VCaP (cell line): ENCODE measurements around the gene LAMA3.
A peak's percentile ranks its signal among the peaks of the same experiment; 100 is the strongest.

Source experiments
- H3K27ac ChIP-seq: fragments of 450-650 bp; 2 replicates; pipeline ENCODE4 v1.5.1; 2017
- TF ChIP-seq, protein P1 (sequence below): fragments of 450-650 bp; conservative IDR thresholded peaks from 2 replicates; pipeline ENCODE4 v1.5.1; 2017; ENCODE audit warnings: mild to moderate bottlenecking, moderate library complexity

LAMA3 gene

GRCh38 chr18:23718243-23718720 lies 29.0 kb downstream of the LAMA3 start:
- TF ChIP-seq, protein P1, sequence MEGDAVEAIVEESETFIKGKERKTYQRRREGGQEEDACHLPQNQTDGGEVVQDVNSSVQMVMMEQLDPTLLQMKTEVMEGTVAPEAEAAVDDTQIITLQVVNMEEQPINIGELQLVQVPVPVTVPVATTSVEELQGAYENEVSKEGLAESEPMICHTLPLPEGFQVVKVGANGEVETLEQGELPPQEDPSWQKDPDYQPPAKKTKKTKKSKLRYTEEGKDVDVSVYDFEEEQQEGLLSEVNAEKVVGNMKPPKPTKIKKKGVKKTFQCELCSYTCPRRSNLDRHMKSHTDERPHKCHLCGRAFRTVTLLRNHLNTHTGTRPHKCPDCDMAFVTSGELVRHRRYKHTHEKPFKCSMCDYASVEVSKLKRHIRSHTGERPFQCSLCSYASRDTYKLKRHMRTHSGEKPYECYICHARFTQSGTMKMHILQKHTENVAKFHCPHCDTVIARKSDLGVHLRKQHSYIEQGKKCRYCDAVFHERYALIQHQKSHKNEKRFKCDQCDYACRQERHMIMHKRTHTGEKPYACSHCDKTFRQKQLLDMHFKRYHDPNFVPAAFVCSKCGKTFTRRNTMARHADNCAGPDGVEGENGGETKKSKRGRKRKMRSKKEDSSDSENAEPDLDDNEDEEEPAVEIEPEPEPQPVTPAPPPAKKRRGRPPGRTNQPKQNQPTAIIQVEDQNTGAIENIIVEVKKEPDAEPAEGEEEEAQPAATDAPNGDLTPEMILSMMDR = no peak
- no peak overlapping the region for H3K27ac ChIP-seq

GRCh38 chr18:23718731-23719130 lies 29.5 kb downstream of the LAMA3 start:
- TF ChIP-seq, protein P1 = no peak
- H3K27ac ChIP-seq = no peak overlapping the region

- TF ChIP-seq, protein P1 = no peak
- H3K27ac ChIP-seq = no peak overlapping the region
Observed at GRCh38 chr18:23719634-23720201, 30.5 kb downstream of the LAMA3 start.

DNA sequence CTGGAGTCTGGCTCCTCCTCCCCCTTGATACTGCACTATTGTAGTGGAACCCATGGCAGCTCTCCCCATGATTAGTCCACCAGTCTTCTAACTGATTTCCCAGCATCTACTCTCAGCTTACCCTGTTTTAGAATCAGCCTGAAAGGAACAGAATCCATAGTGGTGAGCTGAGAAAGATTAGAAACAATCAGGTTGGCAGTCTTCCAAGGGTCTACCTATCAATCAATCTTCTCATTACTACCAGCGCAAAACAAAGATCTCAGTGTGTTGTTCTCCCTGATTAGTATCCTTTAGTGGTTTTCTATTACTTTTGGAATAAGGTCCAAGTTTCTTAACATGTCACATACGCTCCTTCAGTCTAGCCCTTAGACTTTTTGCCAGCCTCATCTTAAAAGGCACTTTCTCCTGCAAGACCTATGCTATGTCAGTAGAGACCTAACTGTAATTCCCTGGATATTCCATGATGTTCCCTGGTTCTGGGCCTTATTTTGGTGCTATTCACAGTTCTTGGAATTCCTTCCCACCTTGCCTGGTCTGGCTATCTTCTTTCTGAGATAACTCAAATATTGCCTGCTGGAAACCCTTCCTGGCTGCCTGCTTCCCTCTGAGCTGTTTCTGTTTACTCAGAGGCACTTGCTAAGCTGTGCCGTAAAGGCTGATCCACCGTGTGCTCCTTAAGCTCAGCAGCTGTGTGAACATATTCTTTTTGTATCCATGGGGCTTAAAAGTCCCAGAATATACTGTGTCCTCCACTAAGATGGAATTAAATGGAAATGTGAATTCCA lies 32.6 kb downstream of the LAMA3 start:
- peak overlapping the region; percentile 62 for H3K27ac ChIP-seq
- TF ChIP-seq, protein P1 = no peak

DNA sequence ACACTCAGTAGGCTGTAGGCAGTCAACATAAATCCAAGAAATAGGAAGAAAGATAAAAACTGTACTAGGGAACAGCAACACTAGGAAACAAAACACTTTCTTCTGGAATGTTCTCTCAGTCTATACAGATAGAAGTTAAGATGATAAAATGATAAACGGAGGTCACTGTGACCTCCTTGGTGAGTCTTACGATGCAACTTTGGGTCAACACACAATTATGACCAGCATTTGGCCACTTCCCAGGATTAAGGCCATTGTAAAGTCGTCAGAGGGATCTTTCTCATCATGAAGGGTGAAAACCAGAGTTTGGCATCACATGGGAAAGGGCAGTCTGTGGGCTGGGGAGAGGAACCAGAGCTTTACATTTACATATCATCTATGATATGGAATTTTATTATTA lies 33.4 kb downstream of the LAMA3 start:
- TF ChIP-seq, protein P1 = no peak
- H3K27ac ChIP-seq = peak overlapping the region; percentile 62

GRCh38 chr18:23723121-23723520 lies 33.9 kb downstream of the LAMA3 start:
- H3K27ac ChIP-seq = no peak overlapping the region
- TF ChIP-seq, protein P1 = no peak

DNA sequence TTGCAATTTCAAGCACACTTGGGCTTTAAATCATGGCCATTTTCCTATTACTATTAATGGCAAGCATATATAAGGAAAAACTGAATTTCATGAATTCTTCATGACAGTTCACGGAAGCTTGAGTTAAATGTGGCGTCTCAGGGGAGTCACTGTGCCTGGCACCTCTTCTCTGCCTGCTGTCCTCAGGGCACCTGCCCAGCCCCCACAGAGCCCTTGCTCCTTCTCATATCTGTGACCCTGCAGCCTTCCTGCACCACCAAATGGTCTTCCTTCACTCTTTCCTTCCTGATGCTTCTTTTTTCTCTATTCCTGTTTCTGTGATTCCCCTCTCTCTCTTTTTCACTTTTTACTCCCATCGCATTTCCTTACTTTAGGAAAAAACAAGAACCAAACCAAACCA lies 35.4 kb downstream of the LAMA3 start:
- TF ChIP-seq, protein P1 = no peak
- H3K27ac ChIP-seq = no peak overlapping the region
